Activated T-cell treated with anti-CD3 and anti-CD28 coated beads, Interleukin-2, amount 50 U/mL, for 72 hours (primary cell): ENCODE results near the gene CXCR2. TPM values are rescaled to one million over a fixed set of nuclear protein-coding genes. Genes with fewer than 3 reads are reported as not detected.
"Not testable (repeated sequence)": the region's sequence is repeated elsewhere in the genome, so short reads cannot be mapped to it uniquely, and the experiment has no call there.

Experiments
- ATAC-seq, 2 donors: fragments of 150-1000 bp; cut with Tn5 transposase; replicated peaks in 1 of 2; 2 replicates each; pipeline ENCODE4 v1.10.0; 2021; ENCODE audit warnings: moderate library complexity in 2 of 2, mild to moderate bottlenecking in 1 of 2
- DNase-seq, 2 donors: peaks; one replicate each; pipeline ENCODE4 v3.0.0; 2021 to 2022; ENCODE audit warnings: mixed read lengths in 1 of 2
- H3K27ac Mint-ChIP-seq: one replicate; pipeline ENCODE4 v1.8.0; 2022; ENCODE audit warnings: mild to moderate bottlenecking, moderate library complexity, mixed read lengths
- H3K27me3 Mint-ChIP-seq: one replicate; pipeline ENCODE4 v1.8.0; 2022; ENCODE audit warnings: low read depth, mixed read lengths
- H3K36me3 Mint-ChIP-seq, 2 donors: one replicate each; pipeline ENCODE4 v1.8.0; 2022; ENCODE audit warnings: mixed read lengths in 2 of 2, mild to moderate bottlenecking in 1 of 2; ENCODE audit not compliant: insufficient read depth in 2 of 2
- H3K4me1 Mint-ChIP-seq: one replicate; pipeline ENCODE4 v1.8.0; 2022; ENCODE audit warnings: low read depth, mixed read lengths
- H3K4me3 Mint-ChIP-seq, 2 donors: one replicate each; pipeline ENCODE4 v1.8.0; 2022; ENCODE audit warnings: mild to moderate bottlenecking in 2 of 2, mixed read lengths in 2 of 2, moderate library complexity in 2 of 2
- H3K9me3 Mint-ChIP-seq, 2 donors: one replicate each; pipeline ENCODE4 v1.8.0; 2022; ENCODE audit warnings: mixed read lengths in 2 of 2
- total RNA-seq, 2 donors: library from RNA; stranded (reverse); gene quantifications; one replicate each; pipeline ENCODE4 v1.2.3, GENCODE V29; 2022

Gene CXCR2
- total RNA-seq, 2 donors from 2014 or later = 0.25 to 0.48 TPM

- H3K27me3 Mint-ChIP-seq = peaks cover 55% of the 10 kb centered on the region
- H3K36me3 Mint-ChIP-seq, H3K27ac Mint-ChIP-seq, H3K4me1 Mint-ChIP-seq, H3K4me3 Mint-ChIP-seq, ATAC-seq, DNase-seq: not testable (repeated sequence)
- H3K9me3 Mint-ChIP-seq = peaks cover 8 to 11% of the 10 kb centered on the region in 2 donors
Observed at GRCh38 chr2:218108834-218109233, 17.0 kb upstream of the CXCR2 start.

DNA sequence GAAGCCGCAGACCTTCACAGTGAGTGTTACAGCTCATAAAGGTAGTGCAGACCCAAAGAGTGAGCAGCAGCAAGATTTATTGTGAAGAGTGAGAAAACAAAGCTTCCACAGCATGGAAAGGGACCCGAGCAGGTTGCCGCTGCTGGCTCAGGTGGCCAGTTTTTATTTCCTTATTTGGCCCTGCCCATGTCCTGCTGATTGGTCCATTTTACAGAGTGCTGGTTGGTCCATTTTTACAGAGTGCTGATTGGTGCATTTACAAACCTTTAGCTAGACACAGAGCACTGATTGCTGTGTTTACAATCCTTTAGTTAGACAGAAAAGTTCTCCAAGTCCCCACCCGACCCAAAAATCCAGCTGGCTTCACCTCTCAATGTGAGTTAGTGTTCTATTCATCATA is 4.0 kb upstream of the CXCR2 start:
- ATAC-seq, H3K27ac Mint-ChIP-seq, H3K9me3 Mint-ChIP-seq, H3K4me1 Mint-ChIP-seq, DNase-seq, H3K36me3 Mint-ChIP-seq, H3K4me3 Mint-ChIP-seq: not testable (repeated sequence)
- peaks cover 26% of the 10 kb centered on the region for H3K27me3 Mint-ChIP-seq

- ATAC-seq, H3K4me1 Mint-ChIP-seq: not testable (repeated sequence)
- peaks cover 26% of the 10 kb centered on the region for H3K27me3 Mint-ChIP-seq
Observed at GRCh38 chr2:218122286-218122685, 3.5 kb upstream of the CXCR2 start.

DNA sequence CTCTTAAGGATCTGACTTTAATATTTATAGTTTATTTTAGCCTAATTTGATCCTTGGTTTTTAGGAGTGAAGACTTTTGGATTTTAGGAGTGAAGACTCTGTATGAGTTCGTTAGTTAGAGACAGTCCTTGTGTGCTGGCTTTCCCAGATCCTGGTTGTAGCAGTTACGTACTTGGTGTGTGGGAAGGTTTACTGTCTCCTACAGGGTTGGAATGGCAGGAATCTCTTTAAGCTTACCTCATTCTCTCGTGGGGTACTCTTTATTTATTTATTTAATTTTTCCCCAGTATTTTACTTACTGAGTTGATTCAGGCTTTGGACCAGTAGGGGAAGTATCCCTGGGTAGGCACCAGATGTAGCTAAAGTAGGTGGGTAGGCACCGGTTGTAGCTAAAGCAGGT is 1.8 kb upstream of the CXCR2 start:
- no peak overlapping the region for H3K27ac Mint-ChIP-seq
- peaks cover 0 to 2% of the 10 kb centered on the region in 2 donors for H3K36me3 Mint-ChIP-seq
- peaks cover 32% of the 10 kb centered on the region for H3K27me3 Mint-ChIP-seq
- H3K4me1 Mint-ChIP-seq = peaks cover 10% of the 10 kb centered on the region
- H3K4me3 Mint-ChIP-seq = no peak overlapping the region
- H3K9me3 Mint-ChIP-seq = peaks cover 0 to 6% of the 10 kb centered on the region in 2 donors
- ATAC-seq (no peak), DNase-seq (no peak)

More at GRCh38 chr2:218122286-218122685, 3.5 kb upstream of the CXCR2 start:
- H3K4me3 Mint-ChIP-seq, DNase-seq, H3K36me3 Mint-ChIP-seq, H3K27ac Mint-ChIP-seq, H3K9me3 Mint-ChIP-seq: not testable (repeated sequence)

DNA sequence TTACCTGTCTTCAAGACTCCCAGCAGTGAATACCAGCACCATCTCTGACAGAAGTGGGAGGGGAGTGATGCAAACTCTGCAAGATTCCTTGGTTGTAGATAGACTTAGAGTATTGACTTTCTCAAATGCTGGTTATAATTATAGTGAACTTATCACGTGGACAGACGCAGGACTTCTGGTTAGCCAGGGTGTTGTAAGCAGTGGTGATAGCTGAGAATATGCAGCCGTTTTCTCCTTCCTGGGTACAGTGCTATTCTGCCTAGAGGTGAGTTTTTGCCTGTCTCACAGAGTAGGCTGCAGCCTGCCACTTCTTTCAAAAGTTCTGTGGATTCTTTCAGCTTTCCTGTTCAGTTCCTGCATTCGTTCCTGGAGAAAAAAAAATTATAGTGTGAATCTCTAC is 733 bp upstream of the CXCR2 start:
- no peak overlapping the region for H3K27ac Mint-ChIP-seq
- no peak overlapping the region for H3K4me3 Mint-ChIP-seq
- H3K9me3 Mint-ChIP-seq = peaks cover 0 to 6% of the 10 kb centered on the region in 2 donors
- ATAC-seq (no peak), DNase-seq (no peak)
- peaks cover 0 to 2% of the 10 kb centered on the region in 2 donors for H3K36me3 Mint-ChIP-seq
- H3K4me1 Mint-ChIP-seq = peaks cover 10% of the 10 kb centered on the region
- peaks cover 37% of the 10 kb centered on the region for H3K27me3 Mint-ChIP-seq

GRCh38 chr2:218127929-218128455 is 2.2 kb downstream of the CXCR2 start:
- H3K27ac Mint-ChIP-seq = no peak overlapping the region

GRCh38 chr2:218128781-218129457 is 3.1 kb downstream of the CXCR2 start:
- no peak overlapping the region for H3K27ac Mint-ChIP-seq
- DNase-seq (no peak), ATAC-seq (no peak)
- H3K4me1 Mint-ChIP-seq = peaks cover 10% of the 10 kb centered on the region
- no peak overlapping the region for H3K4me3 Mint-ChIP-seq
- peaks cover 29% of the 10 kb centered on the region for H3K27me3 Mint-ChIP-seq
- no peaks in the 10 kb centered on the region for H3K9me3 Mint-ChIP-seq
- H3K36me3 Mint-ChIP-seq = no peaks in the 10 kb centered on the region

More at GRCh38 chr2:218127929-218128455, 2.2 kb downstream of the CXCR2 start:
- Mint-ChIP-seq H3K36me3 (no peaks in the 10 kb centered on the region), H3K4me3 (no peak overlapping the region), H3K27me3 (peaks cover 29% of the 10 kb centered on the region), H3K9me3 (no peaks in the 10 kb centered on the region), H3K4me1 (peaks cover 10% of the 10 kb centered on the region)
- DNase-seq (no peak), ATAC-seq (no peak)

DNA sequence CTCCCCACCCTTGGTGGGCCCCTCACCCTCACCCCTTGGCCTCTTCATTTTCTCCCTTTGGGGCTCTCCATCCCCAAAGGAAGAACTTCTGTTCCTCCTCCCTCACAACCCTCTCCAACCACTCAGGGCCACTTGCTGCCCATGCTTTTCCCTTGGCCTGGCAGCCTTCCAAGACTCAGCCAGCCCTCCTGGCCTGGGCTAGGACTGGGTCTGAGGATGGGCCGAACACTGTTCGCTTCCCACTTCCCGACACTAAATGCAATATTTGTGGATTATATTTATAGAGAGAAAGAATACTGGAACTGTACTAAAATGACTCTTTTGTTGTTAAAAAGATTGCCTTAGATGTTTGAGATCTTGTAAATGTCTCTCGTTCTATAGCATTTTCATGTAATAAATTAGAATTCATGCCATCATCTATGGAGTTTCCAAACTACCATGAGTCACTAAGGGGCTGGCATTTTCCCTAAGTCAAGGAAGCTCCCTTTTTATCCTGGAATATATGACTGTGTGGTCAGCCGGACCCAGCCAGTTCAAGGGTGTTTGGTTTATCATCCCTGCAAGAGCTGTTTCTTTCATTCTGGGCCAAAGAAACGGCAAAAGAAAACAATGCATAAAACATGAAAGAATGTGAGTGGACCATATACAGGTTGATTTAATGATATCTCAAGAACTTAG is 3.8 kb downstream of the CXCR2 start:
- H3K27ac Mint-ChIP-seq = no peak overlapping the region
- no peaks in the 10 kb centered on the region for H3K36me3 Mint-ChIP-seq
- peaks cover 10% of the 10 kb centered on the region for H3K4me1 Mint-ChIP-seq
- DNase-seq (no peak), ATAC-seq (no peak)
- peaks cover 29% of the 10 kb centered on the region for H3K27me3 Mint-ChIP-seq
- no peak overlapping the region for H3K4me3 Mint-ChIP-seq
- H3K9me3 Mint-ChIP-seq = no peaks in the 10 kb centered on the region

GRCh38 chr2:218130377-218130776 is 4.5 kb downstream of the CXCR2 start:
- H3K4me3 Mint-ChIP-seq = no peak overlapping the region
- no peaks in the 10 kb centered on the region for H3K9me3 Mint-ChIP-seq
- H3K4me1 Mint-ChIP-seq = peaks cover 8% of the 10 kb centered on the region
- DNase-seq (no peak), ATAC-seq (no peak)
- no peak overlapping the region for H3K27ac Mint-ChIP-seq
- no peaks in the 10 kb centered on the region for H3K36me3 Mint-ChIP-seq
- H3K27me3 Mint-ChIP-seq = peaks cover 28% of the 10 kb centered on the region

- no peak overlapping the region for H3K4me3 Mint-ChIP-seq
- H3K4me1 Mint-ChIP-seq = peaks cover 4% of the 10 kb centered on the region
- H3K27me3 Mint-ChIP-seq = peaks cover 28% of the 10 kb centered on the region
- no peaks in the 10 kb centered on the region for H3K36me3 Mint-ChIP-seq
- no peaks in the 10 kb centered on the region for H3K9me3 Mint-ChIP-seq
- DNase-seq = no peak
- ATAC-seq = no peak
- H3K27ac Mint-ChIP-seq = no peak overlapping the region
Observed at GRCh38 chr2:218130822-218131221, 5.0 kb downstream of the CXCR2 start.

GRCh38 chr2:218137514-218137913 is 11.7 kb downstream of the CXCR2 start:
- peaks cover 35% of the 10 kb centered on the region for H3K27me3 Mint-ChIP-seq
- H3K4me1 Mint-ChIP-seq = no peaks in the 10 kb centered on the region
- no peak overlapping the region for H3K27ac Mint-ChIP-seq
- no peak for DNase-seq
- no peak overlapping the region for H3K4me3 Mint-ChIP-seq
- no peaks in the 10 kb centered on the region for H3K36me3 Mint-ChIP-seq
- ATAC-seq = no peak
- no peaks in the 10 kb centered on the region for H3K9me3 Mint-ChIP-seq

DNA sequence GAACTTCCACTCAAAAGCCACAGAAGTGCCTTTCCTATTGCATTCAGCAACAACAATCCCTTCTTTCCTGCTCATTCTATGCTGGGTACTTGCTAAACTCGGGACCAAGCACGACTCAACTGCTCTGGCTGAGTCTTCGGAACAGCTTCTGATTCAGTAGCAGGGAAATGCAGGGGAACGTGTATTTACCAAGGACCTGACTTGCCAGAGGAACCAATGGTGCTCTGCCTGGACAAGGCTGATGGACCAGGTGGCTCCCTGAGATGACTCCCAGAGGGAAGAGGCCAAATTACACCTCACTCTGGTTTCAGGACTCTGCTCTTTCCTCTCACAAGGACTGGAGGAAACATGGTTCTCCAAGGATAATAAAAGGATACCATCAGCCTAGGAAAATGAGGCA is 12.2 kb downstream of the CXCR2 start:
- H3K4me3 Mint-ChIP-seq = no peak overlapping the region
- no peak overlapping the region for H3K27ac Mint-ChIP-seq
- no peaks in the 10 kb centered on the region for H3K36me3 Mint-ChIP-seq
- DNase-seq (no peak), ATAC-seq (no peak)
- peaks cover 35% of the 10 kb centered on the region for H3K27me3 Mint-ChIP-seq
- H3K4me1 Mint-ChIP-seq = no peaks in the 10 kb centered on the region
- no peaks in the 10 kb centered on the region for H3K9me3 Mint-ChIP-seq

GRCh38 chr2:218145124-218145523 is 19.3 kb downstream of the CXCR2 start:
- Mint-ChIP-seq H3K27ac (no peak overlapping the region), H3K9me3 (peaks cover 0 to 1% of the 10 kb centered on the region in 2 donors), H3K4me1 (no peaks in the 10 kb centered on the region), H3K27me3 (peaks cover 12% of the 10 kb centered on the region), H3K36me3 (no peaks in the 10 kb centered on the region), H3K4me3 (no peak overlapping the region)
- no peak for ATAC-seq
- no peak for DNase-seq
